Neural progenitor cell (in vitro differentiated cells): Measurements from ENCODE around the gene ZIC5. TPM values are rescaled to one million over a fixed set of nuclear protein-coding genes. Genes with fewer than 3 reads are reported as not detected.
"Not testable (repeated sequence)": the region's sequence is repeated elsewhere in the genome, so short reads cannot be mapped to it uniquely, and the experiment has no call there.

Source experiments
- DNase-seq: peaks from one replicate; pipeline ENCODE4 v3.0.0-alpha.2; 2016; ENCODE audit warnings: low spot score
- H2AFZ ChIP-seq: fragments of 200-600 bp; sonication (generic); replicated peaks from 2 replicates; pipeline ENCODE4 v1.6.1; 2016; ENCODE audit warnings: antibody characterized with exemption
- H3F3A ChIP-seq: fragments of 200-600 bp; sonication (generic); 2 replicates; pipeline ENCODE4 v1.6.1; 2016; ENCODE audit warnings: antibody characterized with exemption, low read depth
- H3K27ac ChIP-seq: fragments of 200-600 bp; sonication (generic); 2 replicates; pipeline ENCODE4 v1.5.1; 2016; ENCODE audit warnings: mild to moderate bottlenecking
- H3K27me3 ChIP-seq: fragments of 200-600 bp; sonication (generic); 2 replicates; pipeline ENCODE4 v1.6.1; 2016; ENCODE audit warnings: mild to moderate bottlenecking, moderate library complexity
- H3K36me3 ChIP-seq: fragments of 200-600 bp; sonication (generic); 2 replicates; pipeline ENCODE4 v1.5.1; 2016
- H3K4me1 ChIP-seq: fragments of 200-600 bp; sonication (generic); 2 replicates; pipeline ENCODE4 v1.6.1; 2016; ENCODE audit warnings: mixed run types
- H3K4me2 ChIP-seq: fragments of 200-600 bp; sonication (generic); 2 replicates; pipeline ENCODE4 v1.6.1; 2016
- H3K4me3 ChIP-seq: fragments of 200-600 bp; sonication (generic); 2 replicates; pipeline ENCODE4 v1.5.1; 2016
- H3K79me2 ChIP-seq: fragments of 200-600 bp; sonication (generic); 2 replicates; pipeline ENCODE4 v1.6.1; 2016; ENCODE audit warnings: low read depth
- H3K9ac ChIP-seq: fragments of 200-600 bp; sonication (generic); 2 replicates; pipeline ENCODE4 v1.6.1; 2016
- H3K9me3 ChIP-seq: fragments of 200-600 bp; sonication (generic); 2 replicates; pipeline ENCODE4 v1.5.1; 2016; ENCODE audit warnings: low read depth
- H4K20me1 ChIP-seq: fragments of 200-600 bp; sonication (generic); 2 replicates; pipeline ENCODE4 v1.6.1; 2016; ENCODE audit warnings: low read depth
- H3K27ac Mint-ChIP-seq: 3 replicates; pipeline ENCODE4 v1.8.0; 2021; ENCODE audit warnings: mixed read lengths
- H3K27me3 Mint-ChIP-seq: 2 replicates; pipeline ENCODE4 v1.8.0; 2022; ENCODE audit warnings: low read depth, mild to moderate bottlenecking, inconsistent platforms, moderate library complexity, mixed read lengths; ENCODE audit not compliant: insufficient read depth
- H3K36me3 Mint-ChIP-seq: 3 replicates; pipeline ENCODE4 v1.8.0; 2021; ENCODE audit warnings: mixed read lengths
- H3K4me1 Mint-ChIP-seq: 3 replicates; pipeline ENCODE4 v1.8.0; 2021; ENCODE audit warnings: mixed read lengths
- H3K4me3 Mint-ChIP-seq: 3 replicates; pipeline ENCODE4 v1.8.0; 2021; ENCODE audit warnings: mild to moderate bottlenecking, moderate library complexity, mixed read lengths
- H3K9me3 Mint-ChIP-seq: 3 replicates; pipeline ENCODE4 v1.8.0; 2020; ENCODE audit warnings: mixed read lengths
- CTCF ChIP-seq: fragments of 200-600 bp; sonication (generic); IDR thresholded peaks from 2 replicates; pipeline ENCODE4 v1.5.1; 2017; ENCODE audit warnings: antibody characterized with exemption, mild to moderate bottlenecking
- EZH2 ChIP-seq: fragments of 200-600 bp; sonication (generic); IDR thresholded peaks from 2 replicates; pipeline ENCODE4 v1.6.1; 2017; ENCODE audit warnings: antibody characterized with exemption, mild to moderate bottlenecking, moderate library complexity
- EZH2phosphoT487 ChIP-seq: fragments of 200-600 bp; sonication (generic); IDR thresholded peaks from 2 replicates; pipeline ENCODE4 v1.6.1; 2017; ENCODE audit warnings: antibody characterized with exemption
- total RNA-seq: library from RNA; depleted of rRNA; stranded (reverse); fragments of >200 nt; gene quantifications from 2 replicates; pipeline ENCODE4 v1.2.3, GENCODE V29; 2015; ENCODE audit warnings: low replicate concordance

The ZIC5 gene
- total RNA-seq, 1 donor from 2014 or later = 35.7 TPM

- no peaks in the 10 kb centered on the region for H3K36me3 ChIP-seq
- H3K79me2 ChIP-seq = peaks cover 27% of the 10 kb centered on the region
- H3K9me3 Mint-ChIP-seq = no peaks in the 10 kb centered on the region
- peak overlapping the region; percentile 56 for H3K4me3 ChIP-seq
- H3K4me2 ChIP-seq = peak overlapping the region; percentile 93
- no peaks in the 10 kb centered on the region for H3K9me3 ChIP-seq
- DNase-seq = no peak
- H3K9ac ChIP-seq = no peak overlapping the region
- H3K27ac Mint-ChIP-seq = peak overlapping the region; percentile 98
- no peak for TF ChIP-seq CTCF
- TF ChIP-seq EZH2 = no peak
- TF ChIP-seq EZH2phosphoT487 = no peak
- peak overlapping the region; percentile 92 for H3K4me3 Mint-ChIP-seq
- H3K27me3 ChIP-seq = peaks cover 19% of the 10 kb centered on the region
- peaks cover 80% of the 10 kb centered on the region for H3K4me1 Mint-ChIP-seq
- H3K36me3 Mint-ChIP-seq = peaks cover 4% of the 10 kb centered on the region
- H2AFZ ChIP-seq = peak overlapping the region; percentile 67
- H4K20me1 ChIP-seq = no peaks in the 10 kb centered on the region
- peaks cover 59% of the 10 kb centered on the region for H3F3A ChIP-seq
- no peak overlapping the region for H3K27ac ChIP-seq
- H3K27me3 Mint-ChIP-seq = peaks cover 3% of the 10 kb centered on the region
- H3K4me1 ChIP-seq = peaks cover 39% of the 10 kb centered on the region
These were observed 16.3 kb downstream of the ZIC5 start for GRCh38 chr13:99955107-99955746.

DNA sequence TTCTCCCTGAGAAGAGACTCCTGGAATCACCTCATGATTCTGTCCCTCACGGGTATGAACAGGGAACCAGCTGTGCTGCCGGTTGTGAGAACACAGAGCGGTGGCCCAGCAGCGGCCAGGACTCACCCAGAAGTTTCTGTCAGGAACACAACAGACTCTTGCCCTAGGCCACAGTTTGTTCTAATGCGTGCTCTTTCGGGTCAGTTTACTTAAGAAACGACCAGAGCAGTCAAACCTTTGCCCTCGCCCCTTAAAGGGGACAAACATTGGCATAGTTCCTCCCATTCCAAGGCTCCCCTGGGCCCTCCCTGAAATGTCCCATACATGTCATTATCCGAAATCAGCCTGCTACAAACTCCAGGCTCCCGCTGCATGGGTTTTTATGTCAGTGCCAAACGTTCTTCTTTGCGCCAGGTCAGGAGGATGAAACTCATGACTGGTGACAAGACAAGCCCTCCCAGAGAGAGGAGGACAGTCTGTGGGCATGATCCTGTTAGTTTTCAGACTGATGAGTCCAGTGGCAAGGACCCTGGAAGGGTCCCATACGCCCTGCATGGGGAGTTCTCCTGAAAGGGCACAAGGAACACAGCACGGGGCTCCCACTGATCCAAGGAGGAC is 18.3 kb downstream of the ZIC5 start:
- Histone ChIP-seq H3K9ac (no peak overlapping the region), H3K9me3 (no peaks in the 10 kb centered on the region), H4K20me1 (peaks cover 11% of the 10 kb centered on the region), H3F3A (peaks cover 49% of the 10 kb centered on the region), H3K4me2 (no peak overlapping the region), H2AFZ (no peak overlapping the region), H3K27me3 (peaks cover 19% of the 10 kb centered on the region), H3K4me1 (peaks cover 43% of the 10 kb centered on the region), H3K4me3 (no peak overlapping the region), H3K36me3 (no peaks in the 10 kb centered on the region), H3K79me2 (peaks cover 26% of the 10 kb centered on the region), H3K27ac (no peak overlapping the region)
- Mint-ChIP-seq H3K4me3 (peak overlapping the region; percentile 92), H3K27ac (peak overlapping the region; percentile 62), H3K9me3 (no peaks in the 10 kb centered on the region), H3K27me3 (peaks cover 8% of the 10 kb centered on the region), H3K36me3 (peaks cover 4% of the 10 kb centered on the region), H3K4me1 (peaks cover 82% of the 10 kb centered on the region)
- no peak for DNase-seq
- TF ChIP-seq EZH2 = no peak
- no peak for TF ChIP-seq CTCF
- TF ChIP-seq EZH2phosphoT487 = no peak

- DNase-seq, H3K9me3 Mint-ChIP-seq, H3K36me3 ChIP-seq, H3K36me3 Mint-ChIP-seq, H3K4me3 Mint-ChIP-seq, H2AFZ ChIP-seq, H3K9ac ChIP-seq, H3K27me3 Mint-ChIP-seq, H3K4me3 ChIP-seq, H3K27ac ChIP-seq, H3K9me3 ChIP-seq, H3K4me2 ChIP-seq: not testable (repeated sequence)
- peaks cover 84% of the 10 kb centered on the region for H3K4me1 Mint-ChIP-seq
- Histone ChIP-seq H3F3A (peaks cover 34% of the 10 kb centered on the region), H3K4me1 (peaks cover 29% of the 10 kb centered on the region), H3K27me3 (peaks cover 19% of the 10 kb centered on the region), H4K20me1 (peaks cover 11% of the 10 kb centered on the region), H3K79me2 (peaks cover 20% of the 10 kb centered on the region)
- peak overlapping the region; percentile 59 for H3K27ac Mint-ChIP-seq
These were observed 19.9 kb downstream of the ZIC5 start for GRCh38 chr13:99951666-99952065.
